HG02981 (cell line): ENCODE results near the gene MTTP.
"Not testable (repeated sequence)": the region's sequence is repeated elsewhere in the genome, so short reads cannot be mapped to it uniquely, and the experiment has no call there.

Source experiments
- ATAC-seq: cut with Tn5 transposase; IDR thresholded peaks from one replicate; pipeline ENCODE4 v1.9.1; 2021; ENCODE audit warnings: mild to moderate bottlenecking, moderate library complexity; ENCODE audit not compliant: unreplicated experiment

Gene MTTP

GRCh38 chr4:99574530-99575324, at the start of gene MTTP:
MTTP (plus strand) TSS chr4:99574824; CDS start chr4:99574910, 86 bp downstream.
- peak; percentile 83 for ATAC-seq

GRCh38 chr4:99529228-99529627, 45.4 kb upstream of the MTTP start:
- no peak for ATAC-seq

DNA sequence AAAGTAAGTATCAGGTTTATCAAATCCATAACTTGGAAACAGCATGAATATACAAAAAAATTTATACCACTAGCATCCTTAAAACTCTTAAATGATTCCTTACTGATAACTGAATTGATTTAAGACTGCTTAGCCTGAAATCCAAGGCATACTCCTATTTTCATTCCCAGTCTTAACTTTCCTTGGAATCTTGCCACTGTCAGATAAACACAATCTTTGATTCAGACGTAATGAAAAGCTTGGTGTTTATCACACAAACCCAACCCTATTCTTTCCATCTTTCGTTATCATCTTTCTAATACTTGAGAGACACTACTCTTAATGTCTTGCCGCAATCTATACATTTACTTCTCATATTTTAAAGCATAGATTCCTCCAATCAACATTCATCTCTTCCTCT, 44.7 kb upstream of the MTTP start:
- no peak for ATAC-seq

DNA sequence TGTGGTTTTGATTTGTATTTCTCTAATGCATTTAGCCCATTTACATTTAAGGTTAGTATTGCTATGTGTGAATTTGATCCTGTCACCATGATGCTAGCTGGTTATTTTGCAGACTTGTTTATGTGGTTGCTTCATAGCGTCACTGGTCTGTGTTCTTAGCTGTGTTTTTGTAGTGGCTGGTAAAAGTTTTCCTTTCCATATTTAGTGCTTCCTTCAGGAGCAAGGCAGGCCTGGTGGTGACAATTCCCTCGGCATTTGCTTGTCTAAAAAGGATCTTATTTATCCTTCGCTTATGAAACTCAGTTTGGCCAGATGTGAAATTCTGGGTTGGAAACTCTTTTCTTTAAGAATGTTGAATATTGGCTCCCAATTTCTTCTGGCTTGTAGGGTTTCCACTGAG, 39.9 kb upstream of the MTTP start:
- ATAC-seq, result not testable (repeated sequence)

DNA sequence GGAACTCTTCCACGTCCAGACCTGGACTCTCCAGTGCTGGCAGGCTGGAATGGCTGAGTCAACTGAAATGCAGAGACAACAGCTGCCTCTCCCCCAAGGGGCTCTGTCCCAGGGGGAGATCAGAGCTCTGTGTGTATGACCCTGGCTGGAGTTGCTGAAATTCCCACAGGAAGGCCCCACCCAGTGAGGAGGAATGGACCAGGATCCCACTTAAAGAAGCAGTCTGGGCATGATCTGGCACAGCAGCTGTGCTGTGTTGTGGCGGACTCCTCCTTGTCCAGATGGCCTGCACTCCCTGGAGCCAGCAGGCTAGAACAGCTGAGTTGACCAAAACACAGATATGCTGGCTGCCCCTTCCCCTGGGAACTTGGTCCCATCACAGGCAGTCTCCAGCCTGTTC, 38.4 kb upstream of the MTTP start:
- ATAC-seq, result no peak

GRCh38 chr4:99536848-99537247, 37.8 kb upstream of the MTTP start:
- ATAC-seq, result no peak

DNA sequence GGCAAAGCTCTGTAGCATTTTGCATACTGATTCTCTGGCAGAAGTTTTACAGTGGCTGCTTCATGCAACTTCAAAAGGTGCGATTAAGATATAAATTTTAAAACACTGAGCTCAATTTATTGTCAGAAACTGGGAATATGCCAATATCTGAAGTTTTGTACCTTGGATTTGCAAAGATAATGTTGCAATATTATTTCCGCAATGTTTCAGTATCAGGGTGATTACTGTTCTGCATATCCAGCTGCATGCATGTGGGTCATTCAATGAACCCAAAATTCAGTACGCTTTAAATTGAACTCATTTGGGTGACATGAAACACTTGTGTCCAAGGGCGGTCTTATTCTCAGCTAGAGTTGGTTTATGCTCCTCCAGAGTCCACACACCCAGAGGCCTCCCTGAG, 37.0 kb upstream of the MTTP start:
- ATAC-seq, result no peak

DNA sequence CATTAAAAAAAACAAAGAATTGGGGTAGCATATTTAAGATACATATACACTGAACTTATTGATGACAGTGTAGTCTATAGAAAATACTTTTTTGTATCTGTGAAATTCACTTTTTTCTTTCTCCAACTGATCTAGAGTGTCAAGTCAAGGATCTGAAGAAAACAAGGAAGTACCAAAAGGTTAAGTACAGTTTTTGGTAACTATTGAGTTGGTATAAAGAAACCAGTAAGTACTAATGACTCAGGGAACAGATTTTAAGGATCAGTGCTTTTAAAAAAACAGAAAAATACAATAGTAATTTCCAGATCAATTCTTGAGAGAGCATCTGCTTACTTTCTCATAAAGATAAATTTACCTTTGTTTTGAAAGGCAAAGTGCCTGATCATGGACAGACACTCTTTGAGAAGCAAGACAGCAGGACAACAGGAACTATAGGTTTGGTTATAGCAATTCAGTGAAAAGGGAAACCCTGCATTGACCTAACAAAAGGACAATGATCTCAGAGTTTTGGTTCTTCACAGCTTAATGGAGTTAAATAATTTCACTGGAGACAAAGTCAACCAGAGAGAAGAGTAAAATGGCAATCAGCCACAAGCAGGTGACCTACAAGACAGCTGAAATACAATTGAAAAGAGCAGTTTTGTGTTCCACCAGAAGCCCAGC, 34.2 kb upstream of the MTTP start:
- no peak for ATAC-seq

DNA sequence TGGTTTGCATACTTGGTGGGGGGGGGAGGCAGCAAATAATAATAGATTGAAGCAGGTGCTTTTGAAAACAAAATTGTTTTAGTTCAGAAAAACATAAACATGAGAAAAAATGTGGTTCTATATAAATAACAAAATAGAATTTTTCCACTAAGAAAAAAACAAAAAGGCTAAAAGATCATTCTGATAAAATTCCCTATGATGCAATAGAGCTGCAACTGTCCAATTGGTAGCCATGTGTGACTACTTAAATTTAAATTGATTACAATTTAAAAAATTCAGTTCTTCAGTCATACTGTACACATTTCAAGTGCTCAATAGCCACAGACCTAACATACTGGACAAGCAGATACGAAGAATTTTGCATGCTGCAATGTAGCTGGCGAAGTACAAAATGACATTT, 21.8 kb upstream of the MTTP start:
- ATAC-seq, result no peak

GRCh38 chr4:99563310-99564186, 11.1 kb upstream of the MTTP start, which contains the start of gene TRMT10A:
TRMT10A (minus strand) TSS chr4:99564039; CDS start chr4:99559338, 4,701 bp downstream.
- peak; percentile 92 for ATAC-seq

DNA sequence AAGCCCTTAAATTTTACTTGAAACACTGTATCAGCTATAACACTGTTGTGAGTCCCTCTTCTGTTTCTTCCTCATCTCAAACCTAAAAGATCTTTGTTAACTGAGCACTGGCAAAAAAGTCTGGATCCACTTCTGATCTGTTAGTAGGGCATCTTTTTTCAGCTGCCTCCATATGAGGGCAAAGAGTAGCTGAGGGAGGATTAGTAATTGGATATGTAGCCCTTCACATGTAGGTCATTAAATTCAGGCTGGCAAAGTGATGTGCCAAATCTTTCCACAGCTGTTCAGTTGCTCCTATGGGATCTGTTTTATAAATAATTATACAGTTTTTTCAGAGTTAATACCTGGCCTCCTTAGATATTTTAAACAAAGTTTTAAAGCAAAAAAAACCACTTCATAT, 9.7 kb upstream of the MTTP start:
- ATAC-seq, result no peak

DNA sequence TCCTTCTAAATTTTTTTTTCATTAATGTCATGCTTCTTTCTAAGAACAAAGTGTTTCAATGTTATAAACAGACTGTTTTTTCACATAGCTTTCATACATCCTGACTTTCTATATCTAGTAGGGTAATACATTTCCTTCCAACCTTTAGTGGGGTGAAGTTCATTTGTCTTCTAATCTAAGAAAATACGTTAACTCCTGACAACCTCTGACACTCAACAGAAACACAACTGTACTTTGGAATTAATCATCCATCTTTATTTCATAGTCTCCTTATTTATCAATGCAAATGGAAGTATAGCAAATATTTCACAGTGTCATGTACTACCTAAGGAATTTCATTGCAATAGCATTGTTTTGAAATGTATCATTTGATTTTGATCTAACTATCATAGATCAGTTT, 2.7 kb upstream of the MTTP start:
- no peak for ATAC-seq

- ATAC-seq, result no peak
Observed at GRCh38 chr4:99572527-99573240, 1.9 kb upstream of the MTTP start.

DNA sequence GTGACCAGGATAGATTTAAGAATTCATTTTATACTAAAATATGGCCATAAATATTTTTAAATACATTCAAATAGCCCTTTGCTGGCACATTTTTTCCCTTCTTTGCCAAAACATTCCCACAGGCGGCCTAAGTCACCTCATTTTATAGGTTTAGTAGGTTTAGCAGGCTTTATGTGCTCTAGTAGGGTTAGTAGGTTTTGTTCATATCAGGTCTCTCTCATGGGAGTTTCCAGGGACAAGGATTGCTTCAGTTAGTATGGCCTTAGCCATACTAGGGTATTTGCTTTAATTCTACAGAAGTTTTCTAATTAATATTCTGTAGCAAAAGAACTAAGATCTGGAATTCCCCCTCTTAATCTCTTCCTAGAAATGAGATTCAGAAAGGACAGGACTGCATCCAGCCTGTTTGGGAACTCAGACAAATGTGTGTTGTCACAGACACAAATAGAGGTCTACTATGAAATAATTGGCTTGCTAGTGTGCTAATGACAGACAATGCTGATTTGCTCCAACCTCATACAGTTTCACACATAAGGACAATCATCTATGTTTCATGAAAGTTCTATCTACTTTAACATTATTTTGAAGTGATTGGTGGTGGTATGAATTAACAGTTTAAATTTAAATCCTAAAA, 772 bp upstream of the MTTP start:
- no peak for ATAC-seq

DNA sequence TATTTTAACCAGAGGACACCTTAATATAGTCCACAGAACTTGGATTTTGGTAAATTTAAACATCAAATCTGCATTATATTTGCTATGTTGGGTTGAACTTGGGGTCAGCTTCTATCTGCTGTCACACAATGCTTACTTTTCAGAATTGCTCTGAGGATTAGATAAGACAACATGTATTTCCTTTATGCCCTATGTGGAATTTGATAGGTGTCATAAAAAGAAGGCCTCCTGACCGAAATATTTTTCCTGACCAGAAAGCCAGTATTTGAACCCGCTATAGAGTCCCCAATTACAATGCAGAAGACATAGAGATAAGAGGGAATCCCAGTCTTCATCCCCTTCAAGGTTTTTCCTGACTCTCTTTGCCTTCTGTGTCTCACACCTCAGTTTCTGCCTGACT, 4.1 kb downstream of the MTTP start:
- ATAC-seq, result no peak

DNA sequence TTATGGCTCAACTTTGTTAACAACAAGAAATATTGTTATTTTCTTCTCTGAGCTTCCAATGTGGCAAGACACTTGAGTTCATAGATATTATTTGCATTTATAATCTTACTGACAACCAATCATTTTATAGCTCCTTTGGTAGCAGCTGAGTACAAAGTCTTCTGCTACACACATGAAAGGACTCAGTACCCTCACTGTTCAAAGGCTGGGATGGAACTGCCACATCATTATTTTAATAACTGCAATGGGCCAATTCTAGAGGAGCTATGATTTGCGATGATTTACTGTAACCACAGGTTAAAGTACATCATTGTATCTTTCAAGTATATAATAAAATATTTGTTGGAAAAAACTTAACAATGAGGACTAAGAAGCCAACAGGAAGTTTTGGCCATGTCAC, 10.9 kb downstream of the MTTP start:
- ATAC-seq, result no peak

DNA sequence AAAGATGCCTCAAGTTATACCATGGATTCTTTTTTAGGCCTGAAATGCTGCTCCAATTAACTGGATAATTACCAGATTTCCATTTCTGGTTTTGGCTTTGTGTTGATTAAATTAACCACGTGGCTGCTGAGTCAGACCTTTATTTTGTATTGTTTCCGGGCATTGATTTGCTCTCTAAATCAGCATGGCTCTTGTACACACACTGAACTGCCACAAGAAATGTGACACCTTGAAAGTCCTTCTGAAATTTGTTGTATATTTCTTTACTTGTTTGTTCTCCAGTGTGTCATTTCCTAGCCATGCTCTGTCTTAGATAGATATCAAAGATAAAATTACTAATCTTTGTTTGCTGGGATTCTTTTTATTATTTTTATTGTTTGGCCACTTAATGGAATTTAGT, 11.7 kb downstream of the MTTP start:
- no peak for ATAC-seq

DNA sequence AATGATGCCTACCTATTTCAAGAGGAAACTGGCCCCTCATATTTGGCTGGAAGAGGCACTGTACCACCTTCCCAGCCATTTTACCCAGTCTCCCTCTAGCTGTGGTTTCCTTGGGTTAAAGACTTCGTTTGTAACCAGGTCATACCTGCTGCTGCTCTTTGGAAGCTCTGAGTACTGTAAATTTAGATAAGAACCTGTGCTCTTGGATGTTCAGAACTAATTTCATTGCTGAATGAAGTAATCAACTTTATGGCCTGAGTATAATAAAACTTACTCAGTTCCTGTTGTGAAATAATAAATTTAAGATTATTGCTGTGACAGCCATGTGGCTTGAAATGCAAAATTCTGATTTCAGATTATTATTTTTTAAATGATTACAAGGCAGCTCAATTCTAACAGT, 12.2 kb downstream of the MTTP start:
- no peak for ATAC-seq

GRCh38 chr4:99587309-99587708, 12.7 kb downstream of the MTTP start:
- no peak for ATAC-seq

- ATAC-seq, result no peak
Observed at GRCh38 chr4:99587803-99588202, 13.2 kb downstream of the MTTP start.
